SK-N-SH treated with all-trans-retinoic acid at 6 μM for 48 hours (cell line): ENCODE results near the gene PRKG1.

Experiments used
- ARNTL ChIP-seq: fragments of 450-650 bp; formaldehyde crosslinking; IDR thresholded peaks from 2 replicates; pipeline ENCODE4 v1.5.0; 2020; ENCODE audit warnings: low read depth, mild to moderate bottlenecking, moderate library complexity, borderline replicate concordance
- CREB5 ChIP-seq: fragments of 250-450 bp; sonication (Bioruptor Pico); IDR thresholded peaks from 2 replicates; pipeline ENCODE4 v1.5.1; 2020; ENCODE audit warnings: low read depth, mild to moderate bottlenecking, moderate library complexity
- ISL1 ChIP-seq: fragments of 250-450 bp; sonication (Bioruptor Pico); IDR thresholded peaks from 2 replicates; pipeline ENCODE4 v2.1.2; 2022; ENCODE audit warnings: mild to moderate bottlenecking, moderate library complexity
- SNAI2 ChIP-seq: fragments of 250-450 bp; sonication (Bioruptor Pico); IDR thresholded peaks from 2 replicates; pipeline ENCODE4 v1.5.0; 2020; ENCODE audit warnings: mild to moderate bottlenecking, moderate library complexity
- TCF4 ChIP-seq: fragments of 250-450 bp; sonication (Bioruptor Pico); IDR thresholded peaks from 2 replicates; pipeline ENCODE4 v1.8.0; 2021; ENCODE audit warnings: mild to moderate bottlenecking, moderate library complexity, borderline replicate concordance
- ZFP3 ChIP-seq: fragments of 250-450 bp; sonication (Bioruptor Pico); IDR thresholded peaks from 2 replicates; pipeline ENCODE4 v1.5.0; 2020; ENCODE audit warnings: mild to moderate bottlenecking, moderate library complexity
- ZNF70 ChIP-seq: fragments of 450-650 bp; formaldehyde crosslinking; IDR thresholded peaks from 2 replicates; pipeline ENCODE4 v1.5.0; 2020; ENCODE audit warnings: mild to moderate bottlenecking, moderate library complexity
- TF ChIP-seq, protein P1 (sequence below): fragments of 250-450 bp; sonication (Bioruptor Pico); IDR thresholded peaks from 2 replicates; pipeline ENCODE4 v1.8.0; 2021; ENCODE audit warnings: low read depth, mild to moderate bottlenecking, moderate library complexity, borderline replicate concordance
- TF ChIP-seq, protein P2 (sequence below): fragments of 250-450 bp; sonication (Bioruptor Pico); IDR thresholded peaks from 2 replicates; pipeline ENCODE4 v1.5.1; 2021; ENCODE audit warnings: mild to moderate bottlenecking, moderate library complexity

DNA sequence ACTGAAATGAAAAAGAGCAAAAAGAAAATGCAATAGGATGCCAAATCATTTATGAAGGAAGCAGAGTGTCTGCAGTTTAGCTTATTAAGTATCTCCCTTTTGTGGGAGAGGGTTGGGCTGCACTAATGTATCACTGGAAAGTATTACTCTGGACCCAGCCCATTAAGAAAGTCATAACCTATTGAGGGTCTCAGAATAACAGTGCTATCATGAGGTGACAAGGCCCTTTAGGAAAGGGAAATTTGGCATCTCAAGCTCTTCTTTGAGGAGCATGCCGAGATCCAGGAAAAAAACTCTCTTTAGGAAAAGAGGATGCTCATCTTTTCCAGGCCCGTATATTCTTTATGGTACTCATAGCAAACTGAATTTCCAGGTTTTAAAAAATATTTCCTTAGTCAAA lies 114.6 kb downstream of the PRKG1 start:
- TF ChIP-seq ARNTL (CRISPR knock-in tag) (no peak), CREB5 (no peak), ZNF70 (CRISPR knock-in tag) (no peak), TCF4 (CRISPR knock-in tag) (no peak), SNAI2 (CRISPR knock-in tag) (no peak), ISL1 (CRISPR knock-in tag) (no peak), ZFP3 (CRISPR knock-in tag) (no peak)
- TF ChIP-seq, protein P1, sequence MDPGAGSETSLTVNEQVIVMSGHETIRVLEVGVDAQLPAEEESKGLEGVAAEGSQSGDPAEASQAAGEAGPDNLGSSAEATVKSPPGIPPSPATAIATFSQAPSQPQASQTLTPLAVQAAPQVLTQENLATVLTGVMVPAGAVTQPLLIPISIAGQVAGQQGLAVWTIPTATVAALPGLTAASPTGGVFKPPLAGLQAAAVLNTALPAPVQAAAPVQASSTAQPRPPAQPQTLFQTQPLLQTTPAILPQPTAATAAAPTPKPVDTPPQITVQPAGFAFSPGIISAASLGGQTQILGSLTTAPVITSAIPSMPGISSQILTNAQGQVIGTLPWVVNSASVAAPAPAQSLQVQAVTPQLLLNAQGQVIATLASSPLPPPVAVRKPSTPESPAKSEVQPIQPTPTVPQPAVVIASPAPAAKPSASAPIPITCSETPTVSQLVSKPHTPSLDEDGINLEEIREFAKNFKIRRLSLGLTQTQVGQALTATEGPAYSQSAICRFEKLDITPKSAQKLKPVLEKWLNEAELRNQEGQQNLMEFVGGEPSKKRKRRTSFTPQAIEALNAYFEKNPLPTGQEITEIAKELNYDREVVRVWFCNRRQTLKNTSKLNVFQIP (CRISPR knock-in tag), result no peak
- TF ChIP-seq, protein P2, sequence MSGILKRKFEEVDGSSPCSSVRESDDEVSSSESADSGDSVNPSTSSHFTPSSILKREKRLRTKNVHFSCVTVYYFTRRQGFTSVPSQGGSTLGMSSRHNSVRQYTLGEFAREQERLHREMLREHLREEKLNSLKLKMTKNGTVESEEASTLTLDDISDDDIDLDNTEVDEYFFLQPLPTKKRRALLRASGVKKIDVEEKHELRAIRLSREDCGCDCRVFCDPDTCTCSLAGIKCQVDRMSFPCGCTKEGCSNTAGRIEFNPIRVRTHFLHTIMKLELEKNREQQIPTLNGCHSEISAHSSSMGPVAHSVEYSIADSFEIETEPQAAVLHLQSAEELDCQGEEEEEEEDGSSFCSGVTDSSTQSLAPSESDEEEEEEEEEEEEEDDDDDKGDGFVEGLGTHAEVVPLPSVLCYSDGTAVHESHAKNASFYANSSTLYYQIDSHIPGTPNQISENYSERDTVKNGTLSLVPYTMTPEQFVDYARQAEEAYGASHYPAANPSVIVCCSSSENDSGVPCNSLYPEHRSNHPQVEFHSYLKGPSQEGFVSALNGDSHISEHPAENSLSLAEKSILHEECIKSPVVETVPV, result no peak
